ENCODE measurements around the gene GGA1.
"Not testable (repeated sequence)": the region's sequence is repeated elsewhere in the genome, so short reads cannot be mapped to it uniquely, and the experiment has no call there.

The GGA1 gene

GRCh38 chr22:37570661-37570976 is 38.0 kb upstream of the GGA1 start:
- no peak for DNase-seq (ENCODE audit: low read depth in 2 of 2)

GRCh38 chr22:37571258-37571991 is 37.2 kb upstream of the GGA1 start:
- DNase-seq (ENCODE audit: low read depth in 2 of 2), result no peak

- no peak for DNase-seq (ENCODE audit: low read depth in 2 of 2)
These were observed 36.7 kb upstream of the GGA1 start for GRCh38 chr22:37571992-37572373.

GRCh38 chr22:37575490-37576003 is 33.1 kb upstream of the GGA1 start:
- no peak for DNase-seq (ENCODE audit: low read depth in 2 of 2)

GRCh38 chr22:37578002-37578401 is 30.6 kb upstream of the GGA1 start:
- DNase-seq (ENCODE audit: low read depth in 2 of 2), result no peak

GRCh38 chr22:37581504-37581903 is 27.1 kb upstream of the GGA1 start:
- DNase-seq (ENCODE audit: low read depth in 2 of 2), result no peak

- DNase-seq (ENCODE audit: low read depth in 2 of 2), result no peak
These were observed 26.1 kb upstream of the GGA1 start for GRCh38 chr22:37582526-37582925.

GRCh38 chr22:37588546-37589215 is 20.0 kb upstream of the GGA1 start:
- DNase-seq (ENCODE audit: low read depth in 2 of 2), result no peak

GRCh38 chr22:37589636-37590035 is 19.0 kb upstream of the GGA1 start:
- DNase-seq (ENCODE audit: low read depth in 2 of 2), result no peak

GRCh38 chr22:37591081-37591480 is 17.6 kb upstream of the GGA1 start:
- DNase-seq (ENCODE audit: low read depth in 2 of 2), result not testable (repeated sequence)

GRCh38 chr22:37591823-37592404 is 16.7 kb upstream of the GGA1 start:
- DNase-seq (ENCODE audit: low read depth in 2 of 2), result no peak

GRCh38 chr22:37594237-37594636 is 14.4 kb upstream of the GGA1 start:
- DNase-seq (ENCODE audit: low read depth in 2 of 2), result no peak

GRCh38 chr22:37599153-37599552 is 9.5 kb upstream of the GGA1 start:
- no peak for DNase-seq (ENCODE audit: low read depth in 2 of 2)

GRCh38 chr22:37601203-37601539 is 7.5 kb upstream of the GGA1 start:
- DNase-seq (ENCODE audit: low read depth in 2 of 2), result no peak

- no peak for DNase-seq (ENCODE audit: low read depth in 2 of 2)
These were observed 6.8 kb upstream of the GGA1 start for GRCh38 chr22:37601540-37602442.

- DNase-seq (ENCODE audit: low read depth in 2 of 2), result not testable (repeated sequence)
These were observed 5.9 kb upstream of the GGA1 start for GRCh38 chr22:37602546-37603277.

GRCh38 chr22:37604074-37604473 is 4.6 kb upstream of the GGA1 start:
- DNase-seq (ENCODE audit: low read depth in 2 of 2), result no peak

- peak in 1 of 2 donors; percentile 20 for DNase-seq (ENCODE audit: low read depth in 2 of 2)
These were observed 3.8 kb upstream of the GGA1 start for GRCh38 chr22:37604875-37605274.

- DNase-seq (ENCODE audit: low read depth in 2 of 2), result peak; percentile 74 to 79
These were observed 1.4 kb upstream of the GGA1 start for GRCh38 chr22:37607010-37607934.

GRCh38 chr22:37607935-37608476 is 628 bp upstream of the GGA1 start:
- no peak for DNase-seq (ENCODE audit: low read depth in 2 of 2)

All from stimulated activated CD8-positive, alpha-beta memory T cell treated with anti-CD3 and anti-CD28 coated beads, Interleukin-15, amount 100 ng/mL, for 4 hours (primary cell).